Keratinocyte (primary cell): ENCODE data around the gene CNKSR3. TPM values are rescaled to one million over a fixed set of nuclear protein-coding genes. Genes with fewer than 3 reads are reported as not detected.

Experiments
- DNase-seq: peaks from one replicate; pipeline ENCODE4 v3.0.0-alpha.2; 2011; ENCODE audit warnings: low read depth, missing footprints, low spot score
- FAIRE-seq: peaks from 2 replicates; lab custom pipeline; 2011; peaks lifted over from hg19 to GRCh38; lab: Jason Lieb, UNC
- H2AFZ ChIP-seq: 2 replicates; pipeline ENCODE4 v1.6.0; 2012; ENCODE audit warnings: low read length, control low read depth, inconsistent platforms; ENCODE audit not compliant: control insufficient read depth
- H3K27ac ChIP-seq: 2 replicates; pipeline ENCODE4 v1.5.1; 2011; ENCODE audit warnings: low read length; ENCODE audit not compliant: control insufficient read depth, insufficient read depth
- H3K27me3 ChIP-seq: 3 replicates; pipeline ENCODE4 v1.6.0; 2011; ENCODE audit warnings: low read length; ENCODE audit not compliant: control insufficient read depth, insufficient read depth; ENCODE audit errors: extremely low read depth
- H3K36me3 ChIP-seq, 2 experiments: 2 replicates in 1 of 2; 3 replicates in 1 of 2; pipeline ENCODE4 v1.5.1; 2011; ENCODE audit warnings: low read length in 2 of 2, mild to moderate bottlenecking in 1 of 2; ENCODE audit not compliant: control insufficient read depth in 2 of 2, insufficient read depth in 2 of 2; ENCODE audit errors: extremely low read depth in 1 of 2
- H3K4me1 ChIP-seq: 3 replicates; pipeline ENCODE4 v1.5.1; 2011; ENCODE audit warnings: low read length; ENCODE audit not compliant: control insufficient read depth, insufficient read depth; ENCODE audit errors: extremely low read depth
- H3K4me2 ChIP-seq: 3 replicates; pipeline ENCODE4 v1.6.0; 2011; ENCODE audit warnings: low read depth, low read length; ENCODE audit not compliant: control insufficient read depth, insufficient read depth; ENCODE audit errors: extremely low read depth
- H3K4me3 ChIP-seq, 3 experiments: fragments of 200-600 bp in 1 of 3; sonication (generic) in 1 of 3; 2 replicates in 2 of 3; 3 replicates in 1 of 3; pipeline ENCODE4 v1.5.1; 2011 to 2016; ENCODE audit warnings: low read length in 3 of 3, mild to moderate bottlenecking in 3 of 3, control low read depth in 2 of 3, inconsistent platforms in 1 of 3, low read depth in 1 of 3, mixed read lengths in 1 of 3, mixed run types in 1 of 3, moderate library complexity in 1 of 3; ENCODE audit not compliant: control insufficient read depth in 2 of 3, insufficient read depth in 2 of 3; ENCODE audit errors: extremely low read depth in 1 of 3
- H3K79me2 ChIP-seq: 2 replicates; pipeline ENCODE4 v1.6.0; 2012; ENCODE audit warnings: low read length; ENCODE audit not compliant: control insufficient read depth, insufficient read depth
- H3K9ac ChIP-seq: 3 replicates; pipeline ENCODE4 v1.6.0; 2011; ENCODE audit warnings: low read length; ENCODE audit not compliant: control insufficient read depth, insufficient read depth; ENCODE audit errors: extremely low read depth
- H3K9me1 ChIP-seq: 3 replicates; pipeline ENCODE4 v1.6.0; 2011; ENCODE audit warnings: low read length; ENCODE audit not compliant: control insufficient read depth, insufficient read depth; ENCODE audit errors: extremely low read depth
- H3K9me3 ChIP-seq: 2 replicates; pipeline ENCODE4 v1.5.1; 2012; ENCODE audit warnings: low read depth, low read length; ENCODE audit not compliant: control insufficient read depth
- H4K20me1 ChIP-seq: 3 replicates; pipeline ENCODE4 v1.6.0; 2011; ENCODE audit warnings: low read length; ENCODE audit not compliant: control insufficient read depth, insufficient read depth; ENCODE audit errors: extremely low read depth
- EZH2 ChIP-seq: IDR thresholded peaks from one replicate; pipeline ENCODE4 v1.6.1; 2012; ENCODE audit warnings: inconsistent platforms, mild to moderate bottlenecking, low read length, moderate library complexity
- dilution Hi-C: fragments of 300-500 bp; cut with MboI; formaldehyde crosslinking; loops from one replicate; pipeline ENCODE4 v1.7.0; 2020; ENCODE audit warnings: low sequenced_read_pairs; ENCODE audit not compliant: extremely low pct_ligation_motif_present
- polyA plus RNA-seq, 5 experiments: library from polyadenylated mRNA; depleted of rRNA in 3 of 5; stranded (reverse) in 3 of 5; stranded (forward) in 1 of 5; unstranded in 1 of 5; fragments of >200 nt; gene quantifications; 1 replicate in 1 of 5; 2 replicates in 3 of 5; 3 replicates in 1 of 5; pipeline versions ENCODE4 v1.2.1 to v1.2.3, GENCODE V29; 2011 to 2012; ENCODE audit warnings: missing spikeins in 2 of 5, low read depth in 1 of 5, low replicate concordance in 1 of 5
- TF ChIP-seq, protein P1 (sequence below), 3 experiments: IDR thresholded peaks in 1 of 3; conservative IDR thresholded peaks in 1 of 3; optimal IDR thresholded peaks in 1 of 3; 2 replicates in 2 of 3; 3 replicates in 1 of 3; pipeline versions ENCODE3 to v1.5.1; 2011; ENCODE audit warnings: low read length in 3 of 3, mild to moderate bottlenecking in 3 of 3, moderate library complexity in 2 of 3, control low read depth in 1 of 3, inconsistent platforms in 1 of 3; ENCODE audit not compliant: insufficient read depth in 2 of 3; ENCODE audit errors: extremely low read depth in 1 of 3

The CNKSR3 gene
- polyA plus RNA-seq, 1 donor (not counting 4 experiments of a cell fraction or from before 2014, with no cell fraction given): 2.0 TPM

DNA sequence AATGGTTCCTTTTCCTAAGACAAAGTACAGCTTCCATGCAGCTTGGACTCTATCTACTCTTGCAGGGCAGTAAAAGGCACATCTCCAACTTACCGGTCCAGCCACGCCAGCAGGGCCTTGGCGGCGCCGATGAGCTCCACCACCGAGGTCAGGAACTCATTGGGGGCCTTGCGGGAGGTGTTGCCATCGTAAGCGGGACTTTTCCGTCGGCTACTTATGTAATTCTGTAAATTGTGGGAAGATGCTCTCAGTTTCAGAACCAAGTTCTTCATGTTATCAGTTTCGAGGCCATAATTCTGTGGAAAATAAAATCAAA, 68.5 kb downstream of the CNKSR3 start:
- H3K79me2 ChIP-seq: no peaks in the 10 kb centered on the region
- DNase-seq (no peak), FAIRE-seq (no peak)
- H3K9me1 ChIP-seq: no peaks in the 10 kb centered on the region
- dilution Hi-C loops: no loop called here
- H3K9ac ChIP-seq: no peak overlapping the region
- H3K4me1 ChIP-seq: peaks cover 8% of the 10 kb centered on the region
- H3K27ac ChIP-seq: no peak overlapping the region
- no peaks in the 10 kb centered on the region for H3K27me3 ChIP-seq
- H3K4me3 ChIP-seq: no peak overlapping the region
- H3K4me2 ChIP-seq: no peak overlapping the region
- no peaks in the 10 kb centered on the region for H3K36me3 ChIP-seq
- TF ChIP-seq EZH2: no peak
- TF ChIP-seq, protein P1, sequence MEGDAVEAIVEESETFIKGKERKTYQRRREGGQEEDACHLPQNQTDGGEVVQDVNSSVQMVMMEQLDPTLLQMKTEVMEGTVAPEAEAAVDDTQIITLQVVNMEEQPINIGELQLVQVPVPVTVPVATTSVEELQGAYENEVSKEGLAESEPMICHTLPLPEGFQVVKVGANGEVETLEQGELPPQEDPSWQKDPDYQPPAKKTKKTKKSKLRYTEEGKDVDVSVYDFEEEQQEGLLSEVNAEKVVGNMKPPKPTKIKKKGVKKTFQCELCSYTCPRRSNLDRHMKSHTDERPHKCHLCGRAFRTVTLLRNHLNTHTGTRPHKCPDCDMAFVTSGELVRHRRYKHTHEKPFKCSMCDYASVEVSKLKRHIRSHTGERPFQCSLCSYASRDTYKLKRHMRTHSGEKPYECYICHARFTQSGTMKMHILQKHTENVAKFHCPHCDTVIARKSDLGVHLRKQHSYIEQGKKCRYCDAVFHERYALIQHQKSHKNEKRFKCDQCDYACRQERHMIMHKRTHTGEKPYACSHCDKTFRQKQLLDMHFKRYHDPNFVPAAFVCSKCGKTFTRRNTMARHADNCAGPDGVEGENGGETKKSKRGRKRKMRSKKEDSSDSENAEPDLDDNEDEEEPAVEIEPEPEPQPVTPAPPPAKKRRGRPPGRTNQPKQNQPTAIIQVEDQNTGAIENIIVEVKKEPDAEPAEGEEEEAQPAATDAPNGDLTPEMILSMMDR (optimal IDR thresholded peaks at IDR 0.05 in 1 of 3, IDR thresholded peaks at IDR 0.05 in 1 of 3, conservative IDR thresholded peaks at IDR 0.05 in 1 of 3; ENCODE audit: extremely low read depth in 1 of 3, insufficient read depth in 2 of 3, low read length in 3 of 3): no peak
- no peak overlapping the region for H2AFZ ChIP-seq
- no peaks in the 10 kb centered on the region for H4K20me1 ChIP-seq
- H3K9me3 ChIP-seq: no peaks in the 10 kb centered on the region

DNA sequence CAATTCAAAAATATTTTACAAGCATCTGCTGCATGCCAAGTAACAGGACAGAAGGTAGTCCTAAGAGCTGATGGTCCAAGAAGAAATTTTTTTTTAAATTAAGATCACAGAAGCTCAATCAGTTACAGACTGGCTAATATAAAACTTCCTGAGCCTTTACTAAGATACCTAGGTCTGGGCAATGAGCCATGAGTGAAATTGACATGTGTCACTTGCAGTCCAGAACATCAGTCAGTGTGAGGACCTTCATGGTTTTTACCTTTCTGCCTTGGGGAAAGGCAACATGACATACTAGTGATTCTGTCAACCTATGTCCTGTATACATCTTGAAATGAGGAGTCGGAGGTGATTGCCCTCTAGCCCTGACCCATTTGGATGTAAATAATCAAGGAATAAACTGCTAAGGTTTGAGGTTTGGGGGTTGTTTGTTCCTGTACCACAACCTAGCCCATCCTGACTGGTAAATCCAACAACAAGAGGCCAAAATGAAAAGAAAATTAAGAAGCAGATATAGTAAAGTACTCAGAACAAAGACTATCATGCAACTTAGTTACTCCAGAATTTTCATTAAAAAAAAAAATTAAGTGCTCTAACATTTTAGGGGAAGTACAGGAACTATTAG, 70.0 kb downstream of the CNKSR3 start:
- no peak for DNase-seq
- dilution Hi-C loops: no loop called here
- H2AFZ ChIP-seq: no peak overlapping the region
- TF ChIP-seq, protein P1 (optimal IDR thresholded peaks at IDR 0.05 in 1 of 3, IDR thresholded peaks at IDR 0.05 in 1 of 3, conservative IDR thresholded peaks at IDR 0.05 in 1 of 3; ENCODE audit: extremely low read depth in 1 of 3, insufficient read depth in 2 of 3, low read length in 3 of 3): no peak
- TF ChIP-seq EZH2: no peak
- peaks cover 8% of the 10 kb centered on the region for H3K4me1 ChIP-seq
- H3K9me3 ChIP-seq: no peaks in the 10 kb centered on the region
- no peak overlapping the region for H3K4me3 ChIP-seq
- H3K79me2 ChIP-seq: no peaks in the 10 kb centered on the region
- H4K20me1 ChIP-seq: no peaks in the 10 kb centered on the region
- no peak for FAIRE-seq
- H3K9me1 ChIP-seq: no peaks in the 10 kb centered on the region
- H3K27ac ChIP-seq: no peak overlapping the region
- H3K9ac ChIP-seq: no peak overlapping the region
- no peaks in the 10 kb centered on the region for H3K27me3 ChIP-seq
- no peak overlapping the region for H3K4me2 ChIP-seq
- no peaks in the 10 kb centered on the region for H3K36me3 ChIP-seq
